ENCODE measurements around the gene CATSPER3. TPM values are rescaled to one million over a fixed set of nuclear protein-coding genes. Genes with fewer than 3 reads are reported as not detected.
"Not testable (repeated sequence)": the region's sequence is repeated elsewhere in the genome, so short reads cannot be mapped to it uniquely, and the experiment has no call there.

Gene CATSPER3
- total RNA-seq, 1 experiment from 2014 or later = 0.40 TPM

GRCh38 chr5:134989266-134989830 is 21.6 kb downstream of the CATSPER3 start:
- Histone ChIP-seq H3K4me3 (ENCODE audit: low read length) (no peak overlapping the region), H3K36me3 (ENCODE audit: low read depth, low read length) (no peaks in the 10 kb centered on the region), H3K27me3 (ENCODE audit: low read length) (no peaks in the 10 kb centered on the region), H2AFZ (ENCODE audit: low read length) (no peak overlapping the region), H3K9me3 (ENCODE audit: low read length) (no peaks in the 10 kb centered on the region), H3F3A (ENCODE audit: low read length, unreplicated experiment) (no peaks in the 10 kb centered on the region), H3K4me1 (ENCODE audit: insufficient read depth, low read length) (no peaks in the 10 kb centered on the region), H4K20me1 (ENCODE audit: low read length) (no peaks in the 10 kb centered on the region), H3K9ac (ENCODE audit: low read length) (no peak overlapping the region), H3K4me2 (ENCODE audit: low read length) (no peak overlapping the region), H3K79me2 (ENCODE audit: low read length) (no peaks in the 10 kb centered on the region), H3K27ac (ENCODE audit: low read length) (no peak overlapping the region), H3K9me2 (replicated peaks; ENCODE audit: low read length) (no peaks in the 10 kb centered on the region)
- ChIA-PET CTCF (no interaction called here), POLR2A (ENCODE audit: unreplicated experiment) (no interaction called here)
- TF ChIP-seq EZH2 (IDR thresholded peaks at IDR 0.05; ENCODE audit: low read length, unreplicated experiment) = no peak
- TF ChIP-seq, protein P1, sequence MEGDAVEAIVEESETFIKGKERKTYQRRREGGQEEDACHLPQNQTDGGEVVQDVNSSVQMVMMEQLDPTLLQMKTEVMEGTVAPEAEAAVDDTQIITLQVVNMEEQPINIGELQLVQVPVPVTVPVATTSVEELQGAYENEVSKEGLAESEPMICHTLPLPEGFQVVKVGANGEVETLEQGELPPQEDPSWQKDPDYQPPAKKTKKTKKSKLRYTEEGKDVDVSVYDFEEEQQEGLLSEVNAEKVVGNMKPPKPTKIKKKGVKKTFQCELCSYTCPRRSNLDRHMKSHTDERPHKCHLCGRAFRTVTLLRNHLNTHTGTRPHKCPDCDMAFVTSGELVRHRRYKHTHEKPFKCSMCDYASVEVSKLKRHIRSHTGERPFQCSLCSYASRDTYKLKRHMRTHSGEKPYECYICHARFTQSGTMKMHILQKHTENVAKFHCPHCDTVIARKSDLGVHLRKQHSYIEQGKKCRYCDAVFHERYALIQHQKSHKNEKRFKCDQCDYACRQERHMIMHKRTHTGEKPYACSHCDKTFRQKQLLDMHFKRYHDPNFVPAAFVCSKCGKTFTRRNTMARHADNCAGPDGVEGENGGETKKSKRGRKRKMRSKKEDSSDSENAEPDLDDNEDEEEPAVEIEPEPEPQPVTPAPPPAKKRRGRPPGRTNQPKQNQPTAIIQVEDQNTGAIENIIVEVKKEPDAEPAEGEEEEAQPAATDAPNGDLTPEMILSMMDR (conservative IDR thresholded peaks at IDR 0.05; ENCODE audit: low read depth, low read length) = no peak
- no peak for TF ChIP-seq EZH2phosphoT487 (IDR thresholded peaks at IDR 0.05; ENCODE audit: borderline replicate concordance, low read length)
- no TSS peak for BruUV-seq (replicated peaks)
- intact Hi-C loops (cut with micrococcal nuclease) = no loop called here
- DNase-seq = no peak
- ATAC-seq = no peak

GRCh38 chr5:134990183-134990582 is 22.5 kb downstream of the CATSPER3 start:
- POLR2A ChIA-PET (ENCODE audit: unreplicated experiment); H3F3A ChIP-seq (ENCODE audit: low read length, unreplicated experiment); H3K4me3 ChIP-seq (ENCODE audit: low read length); H2AFZ ChIP-seq (ENCODE audit: low read length); CTCF ChIA-PET; H4K20me1 ChIP-seq (ENCODE audit: low read length); H3K79me2 ChIP-seq (ENCODE audit: low read length); DNase-seq; H3K4me2 ChIP-seq (ENCODE audit: low read length); H3K27ac ChIP-seq (ENCODE audit: low read length); H3K9me3 ChIP-seq (ENCODE audit: low read length); H3K4me1 ChIP-seq (ENCODE audit: insufficient read depth, low read length); H3K9ac ChIP-seq (ENCODE audit: low read length); ATAC-seq; H3K27me3 ChIP-seq (ENCODE audit: low read length); H3K9me2 ChIP-seq (replicated peaks; ENCODE audit: low read length); BruUV-seq (replicated peaks); intact Hi-C loops (cut with micrococcal nuclease); H3K36me3 ChIP-seq (ENCODE audit: low read depth, low read length): not testable (repeated sequence)

GRCh38 chr5:134992148-134992547 is 24.4 kb downstream of the CATSPER3 start:
- CTCF ChIA-PET = no interaction called here
- no peak for DNase-seq

More at GRCh38 chr5:134992148-134992547, 24.4 kb downstream of the CATSPER3 start:
- Histone ChIP-seq H3K36me3 (ENCODE audit: low read depth, low read length) (no peaks in the 10 kb centered on the region), H4K20me1 (ENCODE audit: low read length) (no peaks in the 10 kb centered on the region), H3K9ac (ENCODE audit: low read length) (no peak overlapping the region), H3K4me1 (ENCODE audit: insufficient read depth, low read length) (no peaks in the 10 kb centered on the region), H2AFZ (ENCODE audit: low read length) (no peak overlapping the region), H3K4me3 (ENCODE audit: low read length) (no peak overlapping the region), H3K79me2 (ENCODE audit: low read length) (no peaks in the 10 kb centered on the region), H3K27ac (ENCODE audit: low read length) (no peak overlapping the region), H3K27me3 (ENCODE audit: low read length) (no peaks in the 10 kb centered on the region), H3K9me3 (ENCODE audit: low read length) (no peaks in the 10 kb centered on the region), H3K4me2 (ENCODE audit: low read length) (no peak overlapping the region), H3K9me2 (replicated peaks; ENCODE audit: low read length) (no peaks in the 10 kb centered on the region), H3F3A (ENCODE audit: low read length, unreplicated experiment) (no peaks in the 10 kb centered on the region)
- intact Hi-C loops (cut with micrococcal nuclease) = no loop called here
- BruUV-seq (replicated peaks) = no TSS peak
- ATAC-seq = no peak
- POLR2A ChIA-PET (ENCODE audit: unreplicated experiment) = no interaction called here
- TF ChIP-seq, protein P1 (conservative IDR thresholded peaks at IDR 0.05; ENCODE audit: low read depth, low read length) = no peak
- TF ChIP-seq EZH2phosphoT487 (IDR thresholded peaks at IDR 0.05; ENCODE audit: borderline replicate concordance, low read length) (no peak), EZH2 (IDR thresholded peaks at IDR 0.05; ENCODE audit: low read length, unreplicated experiment) (no peak)

All from PC-3 (cell line).